Mammary epithelial cell (primary cell): ENCODE measurements around the gene C16orf82.

Experiments used
- CTCF ChIP-seq, 2 donors: IDR thresholded peaks in 1 of 2; conservative IDR thresholded peaks in 1 of 2; 2 replicates each; pipeline ENCODE4 v1.5.1; 2011 to 2012; ENCODE audit warnings: inconsistent platforms in 2 of 2, low read length in 2 of 2, mild to moderate bottlenecking in 2 of 2, control low read depth in 1 of 2, low read depth in 1 of 2; ENCODE audit not compliant: insufficient read depth in 1 of 2; ENCODE audit errors: extremely low read depth in 1 of 2
- EZH2 ChIP-seq: IDR thresholded peaks from 2 replicates; pipeline ENCODE4 v1.6.1; 2012; ENCODE audit warnings: low read length, inconsistent platforms, borderline replicate concordance

GRCh38 chr16:27111486-27111885 is 44.8 kb downstream of the C16orf82 start:
- no peak for TF ChIP-seq CTCF (conservative IDR thresholded peaks at IDR 0.05 in 1 of 2, IDR thresholded peaks at IDR 0.05 in 1 of 2; ENCODE audit: extremely low read depth in 1 of 2, insufficient read depth in 1 of 2, low read depth in 1 of 2, low read length in 2 of 2)
- no peak for TF ChIP-seq EZH2
